K562 (cell line): ENCODE data around the gene FBN1. TPM values are rescaled to one million over a fixed set of nuclear protein-coding genes. Genes with fewer than 3 reads are reported as not detected.

Source experiments
- ATAC-seq: fragments of 200-7000 bp; cut with Tn5 transposase; 3 replicates; pipeline ENCODE4 v1.9.1; 2020; ENCODE audit warnings: moderate library complexity
- BruUV-seq: library from RNA; stranded (reverse); fragments of 400-500 nt; replicated peaks from 2 replicates; lab custom pipeline; 2021; lab: Mats Ljungman, UMichigan
- CTCF ChIA-PET: fragments of 300-600 bp; formaldehyde crosslinking; extraction: SDS; loops from one replicate; lab custom pipeline; 2021; ENCODE audit warnings: low intra/inter-chr PET ratio; lab: Yijun Ruan, JAX
- POLR2A ChIA-PET: fragments of 300-600, 350-650 bp; sonication (Branson Sonifier 250); formaldehyde crosslinking; extraction: SDS; loops from one replicate; lab custom pipeline; 2021; ENCODE audit warnings: antibody characterized with exemption, inconsistent platforms; lab: Yijun Ruan, JAX
- DNase-seq, 4 experiments: peaks; one replicate each; pipeline versions ENCODE4 v3.0.0 to v3.0.0-alpha.2; 2011 to 2018; ENCODE audit warnings: low spot score in 3 of 4, mixed read lengths in 3 of 4; ENCODE audit errors: extremely low read depth in 1 of 4
- FAIRE-seq: peaks from 2 replicates; lab custom pipeline; 2011; peaks lifted over from hg19 to GRCh38; lab: Jason Lieb, UNC
- H2AFZ ChIP-seq: 2 replicates; pipeline ENCODE4 v1.6.0; 2011; ENCODE audit warnings: low read depth, low read length, control low read depth, inconsistent platforms
- H3K27ac ChIP-seq: fragments of 200-600 bp; 3 replicates; pipeline ENCODE4 v1.8.0; 2011; ENCODE audit warnings: low read depth, mild to moderate bottlenecking, control low read depth, inconsistent platforms, low read length, moderate library complexity, mixed read lengths; ENCODE audit errors: extremely low read depth
- H3K27me3 ChIP-seq, 2 experiments: fragments of 300-600 bp in 1 of 2; 2 replicates in 1 of 2; 3 replicates in 1 of 2; pipeline versions ENCODE4 v1.6.0 to v1.8.0; 2011; ENCODE audit warnings: inconsistent platforms in 2 of 2, low read length in 2 of 2, mild to moderate bottlenecking in 1 of 2, mixed read lengths in 1 of 2, moderate library complexity in 1 of 2; ENCODE audit not compliant: control insufficient read depth in 2 of 2, insufficient read depth in 2 of 2
- H3K36me3 ChIP-seq: fragments of 300-600 bp; 3 replicates; pipeline ENCODE4 v1.8.0; 2011; ENCODE audit warnings: mild to moderate bottlenecking, low read length, inconsistent platforms; ENCODE audit not compliant: control insufficient read depth, insufficient read depth
- H3K4me1 ChIP-seq, 2 experiments: fragments of 200-600 bp in 1 of 2; replicated peaks in 1 of 2; 2 replicates in 1 of 2; 3 replicates in 1 of 2; pipeline versions ENCODE4 v1.5.1 to v1.8.0; 2011; ENCODE audit warnings: inconsistent platforms in 2 of 2, low read length in 2 of 2, mild to moderate bottlenecking in 1 of 2, mixed read lengths in 1 of 2, moderate library complexity in 1 of 2; ENCODE audit not compliant: control insufficient read depth in 2 of 2, insufficient read depth in 2 of 2
- H3K4me2 ChIP-seq: 2 replicates; pipeline ENCODE4 v1.6.1; 2011; ENCODE audit warnings: low read length, control low read depth, inconsistent platforms, mixed read lengths; ENCODE audit not compliant: insufficient read depth
- H3K4me3 ChIP-seq: fragments of 200-600 bp; sonication (generic), shearing (Covaris generic); 2 replicates; pipeline ENCODE4 v1.5.1; 2016; ENCODE audit warnings: control low read depth, inconsistent platforms
- H3K79me2 ChIP-seq: fragments of 200-600 bp; 3 replicates; pipeline ENCODE4 v1.8.0; 2011; ENCODE audit warnings: low read length, inconsistent platforms; ENCODE audit not compliant: control insufficient read depth, insufficient read depth
- H3K9ac ChIP-seq, 2 experiments: 2 replicates each; pipeline versions ENCODE4 v1.6.0 to v1.6.1; 2011; ENCODE audit warnings: low read depth in 2 of 2, low read length in 2 of 2, control low read depth in 1 of 2, inconsistent platforms in 1 of 2, mild to moderate bottlenecking in 1 of 2, mixed read lengths in 1 of 2; ENCODE audit not compliant: insufficient read depth in 1 of 2
- H3K9me1 ChIP-seq: one replicate; pipeline ENCODE4 v1.6.0; 2011; ENCODE audit warnings: inconsistent platforms, mild to moderate bottlenecking, low read length, moderate library complexity; ENCODE audit not compliant: control insufficient read depth, insufficient read depth
- H3K9me3 ChIP-seq: replicated peaks from 2 replicates; pipeline ENCODE4 v1.5.1; 2011; ENCODE audit warnings: low read depth, low read length, inconsistent platforms; ENCODE audit not compliant: control insufficient read depth, insufficient read depth
- H4K20me1 ChIP-seq: replicated peaks from 2 replicates; pipeline ENCODE4 v1.6.1; 2011; ENCODE audit warnings: low read length, inconsistent platforms, mixed read lengths; ENCODE audit not compliant: control insufficient read depth, insufficient read depth
- FOXM1 ChIP-seq, 2 experiments: fragments of 450-650 bp in 1 of 2; sonication (generic) in 1 of 2; formaldehyde crosslinking in 1 of 2; IDR thresholded peaks; 2 replicates each; pipeline versions ENCODE4 v1.6.1 to v1.9.0; 2017 to 2022; ENCODE audit warnings: low read depth in 2 of 2, mild to moderate bottlenecking in 2 of 2, missing genetic modification reagents in 1 of 2, moderate library complexity in 1 of 2
- LCOR ChIP-seq: sonication (generic); formaldehyde crosslinking; IDR thresholded peaks from 2 replicates; pipeline ENCODE4 v1.8.0; 2022; ENCODE audit warnings: mild to moderate bottlenecking, missing genetic modification reagents
- MCM5 ChIP-seq: fragments of 450-650 bp; IDR thresholded peaks from 2 replicates; pipeline ENCODE4 v1.6.1; 2016; ENCODE audit warnings: low read depth
- PCBP2 ChIP-seq: fragments of 200-400 bp; formaldehyde crosslinking; IDR thresholded peaks from 2 replicates; pipeline ENCODE4 v1.6.1; 2018; ENCODE audit warnings: low read length, low read depth, mild to moderate bottlenecking, moderate library complexity; ENCODE audit not compliant: poor library complexity, severe bottlenecking
- POLR2AphosphoS5 ChIP-seq: IDR thresholded peaks from 2 replicates; pipeline ENCODE4 v1.6.1; 2011; ENCODE audit warnings: mild to moderate bottlenecking, low read depth, low read length, moderate library complexity; ENCODE audit not compliant: control insufficient read depth, insufficient read depth
- RUNX1 ChIP-seq: sonication (generic); IDR thresholded peaks from 2 replicates; pipeline ENCODE4 v1.6.1; 2016; ENCODE audit warnings: antibody characterized with exemption, low read depth
- TEAD1 ChIP-seq, 2 experiments: fragments of 450-650 bp in 1 of 2; sonication (generic) in 1 of 2; formaldehyde crosslinking; IDR thresholded peaks; 2 replicates each; pipeline versions ENCODE4 v1.4.0 to v1.8.0; 2020 to 2022; ENCODE audit warnings: mild to moderate bottlenecking in 2 of 2, missing genetic modification reagents in 1 of 2
- TSC22D4 ChIP-seq: fragments of 450-650 bp; IDR thresholded peaks from 2 replicates; pipeline ENCODE4 v1.6.1; 2016; ENCODE audit warnings: missing genetic modification characterization, missing biosample characterization, control low read depth
- ZNF121 ChIP-seq: sonication (generic); formaldehyde crosslinking; conservative IDR thresholded peaks from 2 replicates; pipeline ENCODE4 v1.8.0; 2022; ENCODE audit warnings: missing genetic modification reagents
- ZNF124 ChIP-seq: sonication (generic); formaldehyde crosslinking; IDR thresholded peaks from 2 replicates; pipeline ENCODE4 v1.8.1; 2022; ENCODE audit warnings: missing genetic modification reagents
- ZNF780A ChIP-seq: fragments of 250-450 bp; sonication (Bioruptor Pico); IDR thresholded peaks from 2 replicates; pipeline ENCODE4 v1.5.0; 2021; ENCODE audit warnings: mild to moderate bottlenecking
- WGBS: fragments of 100-300 bp; shearing (Covaris generic); methylation state at CpG from one replicate; pipeline ENCODE4 v1.1.6; 2016; ENCODE audit warnings: low coverage, mixed read lengths; ENCODE audit not compliant: insufficient coverage; ENCODE audit errors: missing lambda C conversion rate; 5-methylcytosine and 5-hydroxymethylcytosine counted together
- in situ Hi-C: fragments of 300-500 bp; cut with MboI; formaldehyde crosslinking; loops from 4 replicates; pipeline ENCODE4 v1.15.0; 2018; ENCODE audit warnings: inconsistent platforms, mixed read lengths
- intact Hi-C: fragments of 100-400 bp; cut with micrococcal nuclease; formaldehyde crosslinking; loops from 2 replicates; pipeline ENCODE4 v1.14.2; 2022
- polyA plus RNA-seq, 8 experiments: library from polyadenylated mRNA; depleted of rRNA in 4 of 8; stranded (reverse) in 5 of 8; unstranded in 3 of 8; fragments of >200 nt; fragmentation: Nextera tagmentation in 2 of 8; fragmentation: Illumina TruSeq in 1 of 8; extraction: Ambion mirVana in 2 of 8; extraction: Trizol in 1 of 8; gene quantifications; 2 replicates each; pipeline versions ENCODE4 v1.2.1 to v1.2.3, GENCODE V29; 2011 to 2014; ENCODE audit warnings: inconsistent platforms in 1 of 8, missing spikeins in 1 of 8
- total RNA-seq, 7 experiments: library from RNA; depleted of rRNA in 6 of 7; stranded (reverse); fragments of >200 nt in 6 of 7; fragmentation: Illumina TruSeq in 2 of 7; extraction: Trizol in 2 of 7; gene quantifications; 2 replicates each; pipeline versions ENCODE4 v1.2.1 to v1.2.3, GENCODE V29; 2011 to 2021; ENCODE audit warnings: low replicate concordance in 1 of 7
- TF ChIP-seq, protein P1 (sequence below): fragments of 450-650 bp; formaldehyde crosslinking; IDR thresholded peaks from 2 replicates; pipeline ENCODE4 v1.4.0; 2022; ENCODE audit warnings: mild to moderate bottlenecking, moderate library complexity

Gene FBN1
- total and polyA plus RNA-seq, 9 of the 15 experiments (the other 6 are each of a cell fraction or from before 2014, with no cell fraction given): 0.15 to 1.2 (median 0.60) TPM

GRCh38 chr15:48627260-48627940, 18.1 kb downstream of the FBN1 start:
- no peak for ATAC-seq
- H3K36me3 ChIP-seq: no peaks in the 10 kb centered on the region
- BruUV-seq: no TSS peak
- H3K79me2 ChIP-seq: no peaks in the 10 kb centered on the region
- H3K9ac ChIP-seq: no peak overlapping the region
- H3K9me1 ChIP-seq: no peaks in the 10 kb centered on the region
- CTCF ChIA-PET: no interaction called here
- no peaks in the 10 kb centered on the region for H3K9me3 ChIP-seq
- H3K4me2 ChIP-seq: no peak overlapping the region
- no peaks in the 10 kb centered on the region for H4K20me1 ChIP-seq
- no peaks in the 10 kb centered on the region for H3K27me3 ChIP-seq
- no peak for FAIRE-seq
- DNase-seq: no peak
- in situ Hi-C loops: no loop called here
- H3K4me3 ChIP-seq: no peak overlapping the region
- H3K4me1 ChIP-seq: peaks cover 0 to 6% of the 10 kb centered on the region in 2 experiments; a peak in 2 of 5 replicates
- POLR2A ChIA-PET: interaction anchor here (1.2 kb wide), 1 partner anchor 41 kb away, joined by 3 read pairs; no protein-coding TSS in a partner anchor
- no peak overlapping the region for H3K27ac ChIP-seq
- WGBS: 18% methylated on average over 7 of the region's 7 CpGs
- H2AFZ ChIP-seq: peak overlapping the region; percentile 33
- TF ChIP-seq MCM5 (no peak), TSC22D4 (tag) (no peak), ZNF124 (CRISPR knock-in tag) (no peak)
- TF ChIP-seq, protein P1, sequence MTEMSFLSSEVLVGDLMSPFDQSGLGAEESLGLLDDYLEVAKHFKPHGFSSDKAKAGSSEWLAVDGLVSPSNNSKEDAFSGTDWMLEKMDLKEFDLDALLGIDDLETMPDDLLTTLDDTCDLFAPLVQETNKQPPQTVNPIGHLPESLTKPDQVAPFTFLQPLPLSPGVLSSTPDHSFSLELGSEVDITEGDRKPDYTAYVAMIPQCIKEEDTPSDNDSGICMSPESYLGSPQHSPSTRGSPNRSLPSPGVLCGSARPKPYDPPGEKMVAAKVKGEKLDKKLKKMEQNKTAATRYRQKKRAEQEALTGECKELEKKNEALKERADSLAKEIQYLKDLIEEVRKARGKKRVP (CRISPR knock-in tag): no peak
- intact Hi-C loops: no loop called here

DNA sequence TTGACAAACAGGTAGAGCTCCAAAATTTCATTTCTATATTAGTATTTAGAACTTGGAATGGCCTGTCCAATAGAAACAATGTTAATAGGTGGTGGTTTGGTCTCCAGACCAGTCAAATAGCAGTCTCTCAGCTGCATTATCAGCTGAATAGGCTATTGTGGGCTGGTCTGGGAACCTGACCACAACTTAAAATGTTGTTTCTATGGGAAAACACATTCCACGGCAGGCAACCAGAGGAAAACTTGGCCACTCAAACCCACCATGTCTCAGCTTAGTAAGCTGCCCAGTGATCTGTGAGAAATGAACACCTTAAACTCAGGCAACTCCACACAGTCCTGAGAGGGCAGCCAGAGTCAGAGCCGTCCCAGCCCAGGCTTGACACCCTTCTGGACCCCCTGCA, 20.4 kb downstream of the FBN1 start:
- Histone ChIP-seq H3K4me3 (no peak overlapping the region), H3K4me1 (no peaks in the 10 kb centered on the region; a peak in 1 of 5 replicates), H2AFZ (no peak overlapping the region; the same call in 1 of the 2 replicates), H3K9ac (no peak overlapping the region), H3K79me2 (no peaks in the 10 kb centered on the region), H3K9me1 (no peaks in the 10 kb centered on the region), H3K27ac (no peak overlapping the region), H4K20me1 (no peaks in the 10 kb centered on the region), H3K27me3 (no peaks in the 10 kb centered on the region), H3K9me3 (no peaks in the 10 kb centered on the region), H3K4me2 (no peak overlapping the region), H3K36me3 (no peaks in the 10 kb centered on the region)
- DNase-seq (no peak), ATAC-seq (no peak), FAIRE-seq (no peak)
- in situ Hi-C loops (no loop called here), intact Hi-C loops (no loop called here)
- POLR2A ChIA-PET: no interaction called here
- 31% methylated on average over 2 of the region's 2 CpGs for WGBS
- CTCF ChIA-PET: no interaction called here
- no TSS peak for BruUV-seq
- TF ChIP-seq PCBP2 (no peak), LCOR (CRISPR knock-in tag) (no peak), ZNF780A (CRISPR knock-in tag) (no peak), RUNX1 (no peak), FOXM1 (IDR thresholded peaks at IDR 0.05; ENCODE audit: low read depth) (no peak), FOXM1 (CRISPR knock-in tag; IDR thresholded peaks at IDR 0.05; ENCODE audit: low read depth) (no peak), TEAD1 (CRISPR knock-in tag; IDR thresholded peaks at IDR 0.05) (no peak), POLR2AphosphoS5 (no peak), ZNF121 (no peak)
- TF ChIP-seq, protein P1 (CRISPR knock-in tag): no peak
